Keratinocyte (primary cell): Measurements from ENCODE around the gene SEC16B.
"Not testable (repeated sequence)": the region's sequence is repeated elsewhere in the genome, so short reads cannot be mapped to it uniquely, and the experiment has no call there.

Source experiments
- EZH2 ChIP-seq: IDR thresholded peaks from one replicate; pipeline ENCODE4 v1.6.1; 2012; ENCODE audit warnings: inconsistent platforms, mild to moderate bottlenecking, low read length, moderate library complexity
- TF ChIP-seq, protein P1 (sequence below), 3 experiments: IDR thresholded peaks in 1 of 3; conservative IDR thresholded peaks in 1 of 3; optimal IDR thresholded peaks in 1 of 3; 2 replicates in 2 of 3; 3 replicates in 1 of 3; pipeline versions ENCODE3 to v1.5.1; 2011; ENCODE audit warnings: low read length in 3 of 3, mild to moderate bottlenecking in 3 of 3, moderate library complexity in 2 of 3, control low read depth in 1 of 3, inconsistent platforms in 1 of 3; ENCODE audit not compliant: insufficient read depth in 2 of 3; ENCODE audit errors: extremely low read depth in 1 of 3

DNA sequence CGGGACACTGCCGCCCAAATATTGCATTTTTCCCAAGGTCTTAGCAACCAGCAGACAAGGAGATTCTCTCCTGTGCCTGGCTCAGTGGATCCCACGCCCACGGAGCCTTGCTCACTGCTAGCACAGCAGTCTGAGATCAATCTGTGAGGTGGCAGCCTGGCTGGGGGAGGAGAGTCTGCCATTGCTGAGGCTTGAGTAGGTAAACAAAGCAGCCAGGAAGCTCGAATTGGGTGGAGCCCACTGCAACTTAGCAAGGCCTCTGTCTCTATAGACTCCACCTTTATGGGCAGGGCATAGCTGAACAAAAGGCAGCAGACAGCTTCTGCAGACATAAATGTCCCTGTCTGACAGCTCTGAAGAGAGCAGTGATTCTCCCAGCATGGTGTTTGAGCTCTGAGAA, 16.4 kb upstream of the SEC16B start:
- TF ChIP-seq, protein P1, sequence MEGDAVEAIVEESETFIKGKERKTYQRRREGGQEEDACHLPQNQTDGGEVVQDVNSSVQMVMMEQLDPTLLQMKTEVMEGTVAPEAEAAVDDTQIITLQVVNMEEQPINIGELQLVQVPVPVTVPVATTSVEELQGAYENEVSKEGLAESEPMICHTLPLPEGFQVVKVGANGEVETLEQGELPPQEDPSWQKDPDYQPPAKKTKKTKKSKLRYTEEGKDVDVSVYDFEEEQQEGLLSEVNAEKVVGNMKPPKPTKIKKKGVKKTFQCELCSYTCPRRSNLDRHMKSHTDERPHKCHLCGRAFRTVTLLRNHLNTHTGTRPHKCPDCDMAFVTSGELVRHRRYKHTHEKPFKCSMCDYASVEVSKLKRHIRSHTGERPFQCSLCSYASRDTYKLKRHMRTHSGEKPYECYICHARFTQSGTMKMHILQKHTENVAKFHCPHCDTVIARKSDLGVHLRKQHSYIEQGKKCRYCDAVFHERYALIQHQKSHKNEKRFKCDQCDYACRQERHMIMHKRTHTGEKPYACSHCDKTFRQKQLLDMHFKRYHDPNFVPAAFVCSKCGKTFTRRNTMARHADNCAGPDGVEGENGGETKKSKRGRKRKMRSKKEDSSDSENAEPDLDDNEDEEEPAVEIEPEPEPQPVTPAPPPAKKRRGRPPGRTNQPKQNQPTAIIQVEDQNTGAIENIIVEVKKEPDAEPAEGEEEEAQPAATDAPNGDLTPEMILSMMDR (optimal IDR thresholded peaks at IDR 0.05 in 1 of 3, IDR thresholded peaks at IDR 0.05 in 1 of 3, conservative IDR thresholded peaks at IDR 0.05 in 1 of 3; ENCODE audit: extremely low read depth in 1 of 3, insufficient read depth in 2 of 3, low read length in 3 of 3): not testable (repeated sequence)
- TF ChIP-seq EZH2: not testable (repeated sequence)
